Muscle of leg (tissue), 11 donors: ENCODE results near the gene HPN. TPM values are rescaled to one million over a fixed set of nuclear protein-coding genes. Genes with fewer than 3 reads are reported as not detected.
"Not testable (repeated sequence)": the region's sequence is repeated elsewhere in the genome, so short reads cannot be mapped to it uniquely, and the experiment has no call there.

Source experiments
- DNase-seq: peaks from one replicate; pipeline ENCODE4 v3.0.0; 2013
- H3K27ac ChIP-seq: one replicate; pipeline ENCODE4 v1.5.1; 2013; ENCODE audit warnings: mild to moderate bottlenecking, low read length, control low read depth
- H3K27me3 ChIP-seq: one replicate; pipeline ENCODE4 v1.6.1; 2013; ENCODE audit warnings: low read length; ENCODE audit not compliant: control insufficient read depth, insufficient read depth
- H3K36me3 ChIP-seq: one replicate; pipeline ENCODE4 v1.6.1; 2013; ENCODE audit warnings: low read length; ENCODE audit not compliant: control insufficient read depth, insufficient read depth
- H3K4me1 ChIP-seq: one replicate; pipeline ENCODE4 v1.6.1; 2013; ENCODE audit warnings: low read length; ENCODE audit not compliant: control insufficient read depth, insufficient read depth
- H3K4me3 ChIP-seq: one replicate; pipeline ENCODE4 v1.5.1; 2013; ENCODE audit warnings: low read length, control low read depth
- H3K9me3 ChIP-seq: replicated peaks from 2 replicates; pipeline ENCODE4 v1.6.1; 2013; ENCODE audit warnings: low read depth, low read length; ENCODE audit not compliant: control insufficient read depth
- WGBS: methylation state at CpG from one replicate; pipeline ENCODE4 v1.1.5; 2013; ENCODE audit warnings: missing lambda C conversion rate; ENCODE audit not compliant: insufficient coverage; 5-methylcytosine and 5-hydroxymethylcytosine counted together
- polyA plus RNA-seq, 8 donors: library from polyadenylated mRNA; unstranded; fragments of 120-200 nt; gene quantifications; one replicate each; pipeline versions ENCODE4 v1.2.1 to v1.2.3, GENCODE V29; 2013; ENCODE audit warnings: inconsistent platforms in 1 of 8, low replicate concordance in 1 of 8; ENCODE audit not compliant: insufficient read length in 8 of 8, insufficient read depth in 1 of 8
- total RNA-seq: library from RNA; stranded (reverse); fragments of 120-200 nt; gene quantifications from one replicate; pipeline ENCODE4 v1.2.4, GENCODE V29; 2013

The HPN gene
- total and polyA plus RNA-seq, 9 donors: 0.13 to 15.6 (median 0.40) TPM; not detected in 1

DNA sequence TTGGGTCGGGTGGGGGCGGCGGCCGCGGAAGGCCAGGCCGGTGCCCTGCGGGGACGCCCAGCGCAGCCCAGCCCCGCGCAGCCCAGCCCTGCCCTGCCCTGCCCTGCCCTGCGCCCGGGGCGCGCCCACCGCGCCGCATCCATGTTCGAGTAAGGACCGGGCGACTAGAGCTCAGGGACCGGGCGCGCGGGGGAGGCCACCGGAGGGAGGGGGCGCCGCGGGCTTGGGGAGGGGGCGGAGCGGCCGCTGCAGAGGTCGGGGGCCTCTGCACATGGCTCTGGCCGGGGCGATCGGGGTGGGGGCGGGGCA is 41.2 kb upstream of the HPN start:
- under 1% methylated on average over 27 of the region's 37 CpGs for WGBS
- Histone ChIP-seq H3K4me1 (peaks cover 32% of the 10 kb centered on the region), H3K27me3 (no peaks in the 10 kb centered on the region)

DNA sequence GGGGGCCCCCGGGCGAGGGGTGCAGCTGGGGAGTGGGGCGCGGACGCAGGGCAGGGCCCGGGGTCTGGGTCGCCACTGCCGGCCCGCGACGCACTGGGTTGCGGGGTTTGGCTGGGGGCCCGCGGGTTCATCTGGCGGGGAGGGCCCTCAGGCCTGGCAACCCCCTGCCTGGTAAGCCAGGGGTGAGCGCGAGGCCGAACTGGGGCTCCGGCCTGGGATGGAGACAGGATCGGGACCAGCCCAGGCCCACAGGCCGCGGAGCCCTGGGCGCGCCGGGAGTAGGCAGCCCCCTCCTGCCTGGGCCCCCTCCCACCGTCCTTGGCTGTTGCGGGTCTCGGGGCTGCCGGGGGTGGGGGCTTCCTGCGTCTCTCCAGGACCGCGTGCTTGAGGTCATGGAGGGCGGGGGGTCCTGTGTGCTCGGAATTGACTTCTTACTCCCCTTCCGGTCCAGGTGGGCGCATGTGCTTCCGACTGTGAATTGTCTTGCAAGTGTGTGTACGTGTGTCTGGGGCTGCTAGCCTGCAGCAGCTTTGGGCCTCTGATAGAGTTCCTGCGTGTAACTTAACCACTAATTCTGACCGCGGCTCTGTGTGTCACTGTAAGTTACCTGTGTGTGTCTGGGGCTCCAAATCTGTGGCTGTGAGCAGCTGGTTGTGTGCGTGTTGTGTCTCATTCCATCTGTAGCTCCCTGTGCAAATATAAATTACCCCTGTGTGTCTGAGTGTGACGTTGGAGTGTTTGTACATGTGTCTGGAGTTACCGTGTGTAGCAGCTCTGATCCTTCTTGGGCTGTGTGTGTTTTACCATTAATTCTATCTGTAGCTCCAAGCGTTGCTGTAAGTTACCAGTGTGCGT is 40.6 kb upstream of the HPN start:
- 0% methylated on average over 34 of the region's 46 CpGs for WGBS
- H3K27me3 ChIP-seq: no peaks in the 10 kb centered on the region
- H3K36me3 ChIP-seq: peaks cover 15% of the 10 kb centered on the region
- H3K9me3 ChIP-seq: no peaks in the 10 kb centered on the region
- peak; percentile 70 for DNase-seq
- H3K4me3 ChIP-seq: peak overlapping the region; percentile 62
- H3K4me1 ChIP-seq: peaks cover 32% of the 10 kb centered on the region
- peak overlapping the region; percentile 84 for H3K27ac ChIP-seq

More for the DNA sequence above, 41.2 kb upstream of the HPN start:
- H3K9me3 ChIP-seq: no peaks in the 10 kb centered on the region
- DNase-seq: no peak
- peaks cover 9% of the 10 kb centered on the region for H3K36me3 ChIP-seq
- no peak overlapping the region for H3K27ac ChIP-seq
- H3K4me3 ChIP-seq: peak overlapping the region; percentile 62

DNA sequence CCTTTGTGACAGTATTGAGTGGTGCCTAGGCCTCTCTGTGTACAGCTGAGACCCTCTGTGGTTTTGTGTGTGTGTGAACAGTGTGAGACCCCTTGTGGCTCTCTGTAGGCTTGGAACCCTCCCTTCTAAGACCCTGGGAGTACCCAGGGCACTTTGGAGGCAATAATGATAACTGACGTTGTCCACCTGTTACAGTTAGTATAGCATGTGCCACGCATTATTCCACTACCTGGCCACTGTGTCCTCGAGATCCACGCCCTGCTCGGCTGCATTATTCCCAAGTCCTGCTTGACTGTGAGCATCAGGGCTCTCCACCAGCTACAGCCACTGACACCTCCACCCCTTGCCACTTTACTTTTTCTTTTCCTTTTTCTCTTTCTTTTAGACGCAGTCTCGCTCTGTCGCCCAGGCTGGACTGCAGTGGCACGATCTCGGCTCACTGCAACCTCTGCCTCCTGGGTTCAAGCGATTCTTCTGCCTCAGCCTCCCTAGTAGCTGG is 39.4 kb upstream of the HPN start:
- no peak for DNase-seq
- 87% methylated on average over 8 of the region's 11 CpGs for WGBS
- no peaks in the 10 kb centered on the region for H3K9me3 ChIP-seq
- H3K4me1 ChIP-seq: peaks cover 32% of the 10 kb centered on the region
- H3K36me3 ChIP-seq: peaks cover 26% of the 10 kb centered on the region
- H3K4me3 ChIP-seq: no peak overlapping the region
- H3K27me3 ChIP-seq: no peaks in the 10 kb centered on the region
- H3K27ac ChIP-seq: no peak overlapping the region

DNA sequence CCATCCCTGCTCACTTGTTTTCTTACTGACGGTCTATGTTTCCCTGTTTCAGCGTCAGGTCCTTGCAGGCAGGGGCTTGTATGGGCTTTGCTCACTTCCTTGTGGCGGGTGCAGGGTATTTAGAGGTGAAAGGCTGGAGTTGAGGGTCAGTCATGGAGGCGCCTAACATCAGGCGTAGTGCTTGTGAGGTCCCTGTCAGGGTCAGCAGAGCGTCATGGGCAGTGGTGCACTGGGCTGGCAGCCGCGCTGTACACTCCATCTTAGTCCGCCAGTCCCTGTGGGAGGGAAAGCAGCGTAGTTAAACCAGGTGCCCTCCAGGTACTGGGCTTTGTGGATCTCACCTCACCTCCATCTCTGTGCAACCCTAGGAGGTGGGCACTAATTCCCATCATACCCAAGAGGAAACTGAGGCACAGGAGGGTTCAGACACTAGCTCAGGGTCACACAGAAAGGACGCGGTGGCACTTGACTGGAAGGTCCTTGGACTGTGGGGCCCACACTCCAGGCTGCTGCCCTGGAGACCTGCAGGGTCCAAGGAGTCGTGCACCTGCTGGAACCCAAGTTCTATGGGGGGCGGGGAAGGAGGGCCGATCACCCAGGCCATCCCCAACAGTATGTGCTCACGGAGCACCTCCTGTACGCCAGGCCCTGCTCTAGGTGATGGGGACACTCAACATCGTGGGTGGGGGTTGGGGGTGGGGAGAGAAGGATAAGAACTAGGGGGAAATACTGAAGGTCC is 36.8 kb upstream of the HPN start:
- Histone ChIP-seq H3K27ac (no peak overlapping the region), H3K27me3 (no peaks in the 10 kb centered on the region), H3K36me3 (peaks cover 35% of the 10 kb centered on the region), H3K4me1 (peaks cover 22% of the 10 kb centered on the region), H3K9me3 (no peaks in the 10 kb centered on the region), H3K4me3 (no peak overlapping the region)
- DNase-seq: no peak
- WGBS: 88% methylated on average over 13 of the region's 18 CpGs

DNA sequence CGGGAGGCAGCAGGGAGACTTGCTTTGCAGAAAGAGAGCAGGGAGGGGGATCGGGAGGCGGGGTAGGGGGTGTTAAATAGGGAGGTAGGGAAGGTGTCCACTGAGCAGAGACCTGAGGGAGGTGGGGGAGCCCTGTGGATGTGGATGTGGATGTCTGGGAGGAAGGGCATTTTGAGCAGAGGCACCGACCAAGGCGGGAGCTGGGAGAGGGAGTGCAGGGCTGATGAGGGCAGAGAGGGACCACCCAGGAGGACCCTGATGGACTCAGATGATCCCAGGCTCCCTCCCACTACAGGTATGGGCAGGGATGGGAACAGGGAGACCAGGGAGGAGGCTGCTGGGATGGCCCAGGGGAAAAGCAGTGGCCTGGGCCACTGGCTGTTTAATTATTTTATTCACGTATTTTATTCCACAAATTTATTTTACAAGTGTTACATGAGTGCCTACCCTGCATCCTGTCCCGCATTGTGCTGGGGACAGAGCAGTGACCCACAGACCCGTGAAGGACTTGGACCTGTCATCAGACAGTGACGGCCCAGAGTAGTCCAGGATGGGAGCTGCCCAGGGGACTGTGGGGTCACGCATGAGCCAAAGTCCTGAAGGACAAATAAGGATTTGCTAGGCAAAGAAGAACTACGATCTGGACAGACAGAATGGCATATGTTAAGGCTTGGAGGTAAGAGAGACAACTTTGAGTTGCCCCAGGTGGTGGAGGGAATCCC is 36.1 kb upstream of the HPN start:
- H3K4me3 ChIP-seq: no peak overlapping the region
- H3K36me3 ChIP-seq: peaks cover 42% of the 10 kb centered on the region
- no peaks in the 10 kb centered on the region for H3K9me3 ChIP-seq
- no peaks in the 10 kb centered on the region for H3K27me3 ChIP-seq
- no peak overlapping the region for H3K27ac ChIP-seq
- no peak for DNase-seq
- H3K4me1 ChIP-seq: peaks cover 20% of the 10 kb centered on the region
- 82% methylated on average over 8 of the region's 11 CpGs for WGBS

DNA sequence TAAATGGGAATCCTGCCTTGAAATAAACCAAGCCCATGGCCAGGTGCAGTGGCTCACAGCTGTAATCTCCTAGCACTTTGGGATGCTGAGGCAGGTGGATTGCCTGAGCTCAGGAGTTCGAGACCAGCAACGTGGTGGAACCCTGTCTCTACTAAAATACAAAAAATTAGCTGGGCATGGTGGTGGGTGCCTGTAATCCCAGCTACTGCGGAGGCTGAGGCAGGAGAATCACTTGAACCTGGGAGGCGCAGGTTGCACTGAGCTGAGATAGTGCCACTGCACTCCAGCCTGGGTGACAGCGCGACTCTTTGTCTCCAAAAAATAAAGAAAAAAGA is 35.5 kb upstream of the HPN start:
- H3K9me3 ChIP-seq, DNase-seq, H3K27ac ChIP-seq, H3K27me3 ChIP-seq, H3K4me3 ChIP-seq: not testable (repeated sequence)
- Histone ChIP-seq H3K36me3 (peaks cover 48% of the 10 kb centered on the region), H3K4me1 (peaks cover 19% of the 10 kb centered on the region)
- WGBS: 100% methylated on average over 3 of the region's 6 CpGs

DNA sequence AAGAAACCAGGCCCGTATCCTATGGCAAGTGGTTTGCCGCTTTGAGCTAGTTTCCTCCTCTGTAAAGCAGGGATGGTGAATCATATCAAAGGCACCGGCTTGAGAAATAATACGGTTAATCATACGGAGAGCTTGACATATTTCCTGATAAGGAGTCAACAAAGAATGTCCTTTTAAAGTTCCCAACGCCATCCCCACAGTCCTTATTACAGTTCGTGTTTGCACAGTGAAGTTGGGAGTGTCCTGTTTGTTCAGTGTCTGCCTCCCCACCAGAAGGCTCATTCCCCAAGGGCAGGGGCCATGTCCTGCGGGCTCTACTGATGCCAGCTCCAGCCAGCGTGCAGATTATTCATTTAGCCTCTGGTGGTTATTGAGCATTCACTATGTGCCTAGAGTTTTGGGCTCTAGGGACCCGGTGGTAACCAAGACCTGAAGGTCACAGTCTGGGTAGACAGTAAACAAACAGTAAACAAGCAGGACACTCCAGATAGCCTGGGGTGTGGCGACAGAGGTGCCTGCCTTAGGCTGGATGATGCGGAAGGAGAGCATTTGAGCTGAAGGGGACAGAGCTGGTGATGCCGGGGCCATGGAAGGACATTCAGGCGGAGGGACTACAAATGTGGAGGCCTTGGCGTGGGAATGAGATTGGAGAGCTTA is 35.1 kb upstream of the HPN start:
- Histone ChIP-seq H3K9me3 (no peaks in the 10 kb centered on the region), H3K27me3 (no peaks in the 10 kb centered on the region), H3K27ac (no peak overlapping the region), H3K4me3 (no peak overlapping the region), H3K36me3 (peaks cover 53% of the 10 kb centered on the region), H3K4me1 (peaks cover 14% of the 10 kb centered on the region)
- WGBS: 92% methylated on average over 10 of the region's 15 CpGs
- no peak for DNase-seq

DNA sequence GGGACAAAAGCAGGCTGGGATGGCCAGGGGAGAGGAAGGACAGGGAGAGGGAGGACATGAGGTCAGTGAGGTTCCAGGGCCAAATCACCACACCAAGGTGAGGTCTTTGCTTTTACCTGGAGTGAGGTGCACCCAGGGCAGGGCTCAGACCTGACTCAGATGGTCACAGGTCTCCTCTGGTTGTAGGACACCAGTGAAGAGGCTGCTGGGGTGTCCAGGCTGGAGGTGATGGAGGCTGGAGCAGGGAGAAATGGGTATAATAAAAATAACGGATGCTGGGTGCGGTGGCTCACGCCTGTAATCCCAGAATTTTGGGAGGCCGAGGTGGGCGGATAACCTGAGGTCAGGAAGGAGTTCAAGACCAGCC is 34.5 kb upstream of the HPN start:
- 95% methylated on average over 5 of the region's 5 CpGs for WGBS
- Histone ChIP-seq H3K4me3 (no peak overlapping the region), H3K4me1 (peaks cover 9% of the 10 kb centered on the region), H3K9me3 (no peaks in the 10 kb centered on the region), H3K27me3 (no peaks in the 10 kb centered on the region), H3K27ac (no peak overlapping the region), H3K36me3 (peaks cover 58% of the 10 kb centered on the region)
- no peak for DNase-seq

DNA sequence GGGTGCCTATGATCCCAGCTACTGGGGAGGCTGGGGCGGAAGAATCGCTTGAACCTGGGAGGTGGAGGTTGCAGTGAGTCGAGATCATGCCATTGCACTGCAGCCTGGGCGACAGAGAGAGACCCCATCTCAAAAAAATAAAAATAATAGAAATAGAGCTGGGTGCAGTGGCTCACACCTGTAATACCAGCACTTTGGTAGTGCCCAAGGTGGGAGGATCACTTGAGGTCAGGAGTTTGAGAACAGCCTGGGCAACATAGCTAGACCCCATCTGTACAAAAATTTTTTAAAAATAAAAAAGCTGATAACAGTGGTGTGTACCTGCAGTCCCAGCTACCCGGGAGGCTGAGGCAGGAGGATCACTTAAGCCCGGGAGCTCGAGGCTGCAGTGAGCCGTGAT is 34.1 kb upstream of the HPN start:
- not testable (repeated sequence) for H3K9me3 ChIP-seq, H3K4me3 ChIP-seq, H3K27me3 ChIP-seq, DNase-seq, H3K27ac ChIP-seq
- WGBS: no CpG with 5 or more reads among the region's 8 CpGs
- H3K4me1 ChIP-seq: peaks cover 10% of the 10 kb centered on the region
- H3K36me3 ChIP-seq: peaks cover 62% of the 10 kb centered on the region
